Endothelial cell of umbilical vein (primary cell): ENCODE data around the gene GALNT2. TPM values are rescaled to one million over a fixed set of nuclear protein-coding genes. Genes with fewer than 3 reads are reported as not detected.

ENCODE experiments used
- BruUV-seq: library from RNA; stranded (reverse); fragments of 400-500 nt; replicated peaks from 2 replicates; lab custom pipeline; 2021; lab: Mats Ljungman, UMichigan
- CTCF ChIA-PET: fragments of 300-600, 350-600 bp; sonication (Branson Sonifier 250); formaldehyde crosslinking; loops from one replicate; lab custom pipeline; 2021; ENCODE audit warnings: antibody characterized with exemption, inconsistent platforms; lab: Charles Lee
- POLR2A ChIA-PET: fragments of 300-600, 350-600 bp; sonication (Branson Sonifier 250); formaldehyde crosslinking; loops from one replicate; lab custom pipeline; 2021; ENCODE audit warnings: antibody characterized with exemption, inconsistent platforms; lab: Charles Lee
- DNase-seq: peaks from one replicate; pipeline ENCODE4 v3.0.0-alpha.2; 2011; ENCODE audit warnings: low read depth, low spot score
- FAIRE-seq: peaks from 2 replicates; lab custom pipeline; 2011; peaks lifted over from hg19 to GRCh38; lab: Jason Lieb, UNC
- H2AFZ ChIP-seq: 2 replicates; pipeline ENCODE4 v1.6.0; 2012; ENCODE audit warnings: low read depth, low read length, control low read depth, inconsistent platforms
- H3K27ac ChIP-seq: 2 replicates; pipeline ENCODE4 v1.5.1; 2011; ENCODE audit warnings: low read depth, mild to moderate bottlenecking, control low read depth, low read length, moderate library complexity; ENCODE audit not compliant: insufficient read depth
- H3K27me3 ChIP-seq, 2 experiments: 2 replicates each; pipeline versions ENCODE4 v1.6.0 to v1.6.1; 2011; ENCODE audit warnings: low read length in 2 of 2, mixed read lengths in 1 of 2; ENCODE audit not compliant: control insufficient read depth in 2 of 2, insufficient read depth in 2 of 2
- H3K36me3 ChIP-seq, 2 experiments: 2 replicates in 1 of 2; 3 replicates in 1 of 2; pipeline ENCODE4 v1.5.1; 2011; ENCODE audit warnings: low read length in 2 of 2, mild to moderate bottlenecking in 1 of 2, moderate library complexity in 1 of 2; ENCODE audit not compliant: control insufficient read depth in 2 of 2, insufficient read depth in 2 of 2; ENCODE audit errors: extremely low read depth in 1 of 2
- H3K4me1 ChIP-seq: 3 replicates; pipeline ENCODE4 v1.5.1; 2011; ENCODE audit warnings: mild to moderate bottlenecking, low read length; ENCODE audit not compliant: control insufficient read depth, insufficient read depth; ENCODE audit errors: extremely low read depth
- H3K4me2 ChIP-seq: 2 replicates; pipeline ENCODE4 v1.6.1; 2011; ENCODE audit warnings: low read length, control low read depth, mixed read lengths; ENCODE audit not compliant: insufficient read depth
- H3K4me3 ChIP-seq, 3 experiments: fragments of 200-600 bp in 1 of 3; sonication (generic), shearing (Covaris generic) in 1 of 3; replicated peaks in 1 of 3; 2 replicates each; pipeline ENCODE4 v1.5.1; 2011 to 2016; ENCODE audit warnings: control low read depth in 3 of 3, low read length in 3 of 3, mild to moderate bottlenecking in 2 of 3, inconsistent platforms in 1 of 3, low read depth in 1 of 3, moderate library complexity in 1 of 3; ENCODE audit not compliant: insufficient read depth in 1 of 3
- H3K79me2 ChIP-seq: 2 replicates; pipeline ENCODE4 v1.6.0; 2012; ENCODE audit warnings: low read length, inconsistent platforms; ENCODE audit not compliant: control insufficient read depth, insufficient read depth
- H3K9ac ChIP-seq: replicated peaks from 2 replicates; pipeline ENCODE3; 2011; ENCODE audit warnings: low read length, control low read depth; ENCODE audit not compliant: insufficient read depth; ENCODE audit errors: extremely low read depth
- H3K9me1 ChIP-seq: replicated peaks from 3 replicates; pipeline ENCODE4 v1.6.0; 2011; ENCODE audit warnings: mild to moderate bottlenecking, low read length; ENCODE audit not compliant: control insufficient read depth, insufficient read depth; ENCODE audit errors: extremely low read depth
- H3K9me3 ChIP-seq: replicated peaks from 2 replicates; pipeline ENCODE4 v1.5.1; 2012; ENCODE audit warnings: low read length, inconsistent platforms; ENCODE audit not compliant: control insufficient read depth, insufficient read depth
- H4K20me1 ChIP-seq: replicated peaks from 2 replicates; pipeline ENCODE3; 2011; ENCODE audit warnings: mild to moderate bottlenecking, low read length; ENCODE audit not compliant: control insufficient read depth, insufficient read depth; ENCODE audit errors: extremely low read depth
- CTCF ChIP-seq, 2 donors: IDR thresholded peaks; 1 replicate in 1 of 2; 2 replicates in 1 of 2; pipeline ENCODE4 v1.5.1; 2011; ENCODE audit warnings: low read length in 2 of 2, mild to moderate bottlenecking in 2 of 2, moderate library complexity in 2 of 2, control low read depth in 1 of 2, inconsistent platforms in 1 of 2, low read depth in 1 of 2; ENCODE audit not compliant: insufficient read depth in 1 of 2; ENCODE audit errors: extremely low read depth in 1 of 2
- EZH2 ChIP-seq: IDR thresholded peaks from 2 replicates; pipeline ENCODE4 v1.6.1; 2012; ENCODE audit warnings: borderline replicate concordance, low read depth, mild to moderate bottlenecking, moderate library complexity, low read length, inconsistent platforms; ENCODE audit not compliant: severe bottlenecking
- FOS ChIP-seq: IDR thresholded peaks from 2 replicates; pipeline ENCODE4 v1.6.1; 2011; ENCODE audit warnings: mild to moderate bottlenecking, low read length, moderate library complexity, borderline replicate concordance; ENCODE audit not compliant: insufficient read depth
- GATA2 ChIP-seq: IDR thresholded peaks from 2 replicates; pipeline ENCODE4 v1.7.0; 2011; ENCODE audit warnings: low read depth, mild to moderate bottlenecking, moderate library complexity, mixed read lengths, low read length; ENCODE audit not compliant: insufficient read length, insufficient read depth
- JUN ChIP-seq: IDR thresholded peaks from 2 replicates; pipeline ENCODE4 v1.6.1; 2011; ENCODE audit warnings: borderline replicate concordance, low read depth; ENCODE audit not compliant: insufficient read length, insufficient read depth
- MAX ChIP-seq: IDR thresholded peaks from 2 replicates; pipeline ENCODE4 v1.6.1; 2011; ENCODE audit not compliant: insufficient read depth, insufficient read length
- MYC ChIP-seq: IDR thresholded peaks from one replicate; pipeline ENCODE4 v1.6.1; 2011; ENCODE audit warnings: mild to moderate bottlenecking, low read depth, low read length
- POLR2A ChIP-seq: IDR thresholded peaks from 2 replicates; pipeline ENCODE4 v1.6.1; 2012; ENCODE audit warnings: low read depth, mild to moderate bottlenecking, control low read depth, low read length
- POLR2AphosphoS5 ChIP-seq: IDR thresholded peaks from 2 replicates; pipeline ENCODE4 v1.6.1; 2012; ENCODE audit warnings: low read depth, mild to moderate bottlenecking, control low read depth, low read length, moderate library complexity; ENCODE audit not compliant: insufficient read depth
- dilution Hi-C: fragments of 300-500 bp; cut with MboI; formaldehyde crosslinking; loops from one replicate; pipeline ENCODE4 v1.15.0; 2019; ENCODE audit warnings: low sequenced_read_pairs; ENCODE audit not compliant: extremely low pct_ligation_motif_present
- intact Hi-C: fragments of 100-400 bp; cut with micrococcal nuclease; formaldehyde crosslinking; loops from one replicate; pipeline ENCODE4 v1.10.0; 2022
- polyA plus RNA-seq, 4 experiments: library from polyadenylated mRNA; depleted of rRNA in 3 of 4; stranded (reverse) in 3 of 4; unstranded in 1 of 4; fragments of >200 nt; gene quantifications; 2 replicates each; pipeline versions ENCODE4 v1.2.1 to v1.2.3, GENCODE V29; 2011 to 2012; ENCODE audit warnings: missing spikeins in 1 of 4
- total RNA-seq: library from RNA; stranded (reverse); gene quantifications from 2 replicates; pipeline ENCODE4 v1.2.3, GENCODE V29; 2021

GALNT2 gene
- total and polyA plus RNA-seq, 2 donors (not counting 3 experiments of a cell fraction or from before 2014, with no cell fraction given), result 56.3 to 77.5 TPM

- H3K27ac ChIP-seq, result no peak overlapping the region
- H3K36me3 ChIP-seq, result no peaks in the 10 kb centered on the region
- H2AFZ ChIP-seq, result no peak overlapping the region
- FAIRE-seq, result no peak
- no peak overlapping the region for H3K9ac ChIP-seq
- dilution Hi-C loops (no loop called here), intact Hi-C loops (no loop called here)
- no peaks in the 10 kb centered on the region for H3K9me1 ChIP-seq
- H3K4me2 ChIP-seq, result no peak overlapping the region
- no peaks in the 10 kb centered on the region for H3K9me3 ChIP-seq
- H3K4me1 ChIP-seq, result no peaks in the 10 kb centered on the region
- POLR2A ChIA-PET, result no interaction called here
- TF ChIP-seq MAX, result no peak
- no peak for TF ChIP-seq GATA2
- TF ChIP-seq POLR2A, result no peak
- TF ChIP-seq POLR2AphosphoS5, result no peak
- no peak for TF ChIP-seq CTCF (IDR thresholded peaks at IDR 0.05; ENCODE audit: extremely low read depth in 1 of 2, insufficient read depth in 1 of 2, low read depth in 1 of 2, low read length in 2 of 2)
- TF ChIP-seq JUN, result no peak
- no peak for TF ChIP-seq MYC
- TF ChIP-seq FOS, result no peak
- TF ChIP-seq EZH2, result no peak
- no peak for DNase-seq
- no peaks in the 10 kb centered on the region for H3K27me3 ChIP-seq
- H3K4me3 ChIP-seq, result no peak overlapping the region
- H3K79me2 ChIP-seq, result peaks cover 2% of the 10 kb centered on the region
- CTCF ChIA-PET, result no interaction called here
- no peaks in the 10 kb centered on the region for H4K20me1 ChIP-seq
- BruUV-seq, result no TSS peak
Measured at GRCh38 chr1:230179249-230179648, 112.2 kb downstream of the GALNT2 start.
